ENCODE results near the gene TGM1. TPM values are rescaled to one million over a fixed set of nuclear protein-coding genes. Genes with fewer than 3 reads are reported as not detected.

Gene TGM1
- total and polyA plus RNA-seq, 2 experiments from 2014 or later = 0.31 to 0.63 TPM

DNA sequence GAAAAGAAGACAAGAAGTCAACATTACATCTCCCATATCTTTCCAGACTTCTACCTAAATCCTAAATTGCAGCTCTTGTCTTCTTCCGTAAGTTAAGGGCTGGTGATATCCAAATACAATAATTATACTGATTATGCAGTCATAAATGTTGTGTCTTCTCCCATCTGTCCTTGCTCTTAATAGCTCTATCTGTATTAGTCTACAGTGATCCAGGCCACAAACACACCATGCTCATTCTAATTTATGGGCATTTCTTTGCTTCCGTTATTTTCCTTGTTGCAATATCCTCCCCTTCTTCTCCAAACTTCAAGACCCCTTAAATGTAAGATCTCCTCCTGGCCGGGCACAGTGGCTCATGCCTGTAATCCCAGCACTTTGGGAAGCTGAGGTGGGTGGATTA lies 43.5 kb downstream of the TGM1 start:
- Histone ChIP-seq H3K79me2 (replicated peaks; ENCODE audit: insufficient read depth) (peaks cover 54% of the 10 kb centered on the region), H3F3A (replicated peaks; ENCODE audit: low read depth) (peaks cover 19% of the 10 kb centered on the region), H2AFZ (no peak overlapping the region), H3K36me3 (ENCODE audit: insufficient read depth) (no peaks in the 10 kb centered on the region), H3K9me2 (ENCODE audit: insufficient read depth) (no peaks in the 10 kb centered on the region), H3K27me3 (ENCODE audit: insufficient read depth) (no peaks in the 10 kb centered on the region), H3K27ac (ENCODE audit: low read depth) (no peak overlapping the region), H4K20me1 (replicated peaks; ENCODE audit: insufficient read depth) (peaks cover 27% of the 10 kb centered on the region), H3K4me2 (no peak overlapping the region), H3K4me1 (ENCODE audit: insufficient read depth) (peaks cover 4% of the 10 kb centered on the region; the same call in 1 of the 2 replicates), H3K4me3 (no peak overlapping the region)
- no peak for DNase-seq (ENCODE audit: low spot score)
- Mint-ChIP-seq H3K36me3 (ENCODE audit: low read depth) (peaks cover 9% of the 10 kb centered on the region; the same call in 2 of the 3 replicates), H3K4me1 (peaks cover 7% of the 10 kb centered on the region), H3K9me3 (no peaks in the 10 kb centered on the region; the same call in 2 of the 3 replicates), H3K27ac (no peak overlapping the region), H3K4me3 (no peak overlapping the region), H3K27me3 (ENCODE audit: insufficient read depth, low read depth, poor library complexity) (peaks cover 4% of the 10 kb centered on the region)
- TF ChIP-seq ZNF331 (CRISPR knock-in tag; IDR thresholded peaks at IDR 0.05; ENCODE audit: low read depth) = no peak
- TF ChIP-seq EZH2phosphoT487 (IDR thresholded peaks at IDR 0.05; ENCODE audit: unreplicated experiment) = no peak
- no peak for TF ChIP-seq JUNB (IDR thresholded peaks at IDR 0.05; ENCODE audit: unreplicated experiment)
- no peak for TF ChIP-seq STAT1 (IDR thresholded peaks at IDR 0.05; ENCODE audit: unreplicated experiment)
- TF ChIP-seq, protein P1, sequence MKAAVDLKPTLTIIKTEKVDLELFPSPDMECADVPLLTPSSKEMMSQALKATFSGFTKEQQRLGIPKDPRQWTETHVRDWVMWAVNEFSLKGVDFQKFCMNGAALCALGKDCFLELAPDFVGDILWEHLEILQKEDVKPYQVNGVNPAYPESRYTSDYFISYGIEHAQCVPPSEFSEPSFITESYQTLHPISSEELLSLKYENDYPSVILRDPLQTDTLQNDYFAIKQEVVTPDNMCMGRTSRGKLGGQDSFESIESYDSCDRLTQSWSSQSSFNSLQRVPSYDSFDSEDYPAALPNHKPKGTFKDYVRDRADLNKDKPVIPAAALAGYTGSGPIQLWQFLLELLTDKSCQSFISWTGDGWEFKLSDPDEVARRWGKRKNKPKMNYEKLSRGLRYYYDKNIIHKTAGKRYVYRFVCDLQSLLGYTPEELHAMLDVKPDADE (IDR thresholded peaks at IDR 0.05) = no peak
- no peak for TF ChIP-seq CREB1 (CRISPR knock-in tag; IDR thresholded peaks at IDR 0.05; ENCODE audit: low read depth)
- TF ChIP-seq NANOG (IDR thresholded peaks at IDR 0.05; ENCODE audit: borderline replicate concordance) = no peak
- TF ChIP-seq, protein P2, sequence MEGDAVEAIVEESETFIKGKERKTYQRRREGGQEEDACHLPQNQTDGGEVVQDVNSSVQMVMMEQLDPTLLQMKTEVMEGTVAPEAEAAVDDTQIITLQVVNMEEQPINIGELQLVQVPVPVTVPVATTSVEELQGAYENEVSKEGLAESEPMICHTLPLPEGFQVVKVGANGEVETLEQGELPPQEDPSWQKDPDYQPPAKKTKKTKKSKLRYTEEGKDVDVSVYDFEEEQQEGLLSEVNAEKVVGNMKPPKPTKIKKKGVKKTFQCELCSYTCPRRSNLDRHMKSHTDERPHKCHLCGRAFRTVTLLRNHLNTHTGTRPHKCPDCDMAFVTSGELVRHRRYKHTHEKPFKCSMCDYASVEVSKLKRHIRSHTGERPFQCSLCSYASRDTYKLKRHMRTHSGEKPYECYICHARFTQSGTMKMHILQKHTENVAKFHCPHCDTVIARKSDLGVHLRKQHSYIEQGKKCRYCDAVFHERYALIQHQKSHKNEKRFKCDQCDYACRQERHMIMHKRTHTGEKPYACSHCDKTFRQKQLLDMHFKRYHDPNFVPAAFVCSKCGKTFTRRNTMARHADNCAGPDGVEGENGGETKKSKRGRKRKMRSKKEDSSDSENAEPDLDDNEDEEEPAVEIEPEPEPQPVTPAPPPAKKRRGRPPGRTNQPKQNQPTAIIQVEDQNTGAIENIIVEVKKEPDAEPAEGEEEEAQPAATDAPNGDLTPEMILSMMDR (conservative IDR thresholded peaks at IDR 0.05; ENCODE audit: low read depth in 2 of 2) = no peak
- TF ChIP-seq, protein P3, sequence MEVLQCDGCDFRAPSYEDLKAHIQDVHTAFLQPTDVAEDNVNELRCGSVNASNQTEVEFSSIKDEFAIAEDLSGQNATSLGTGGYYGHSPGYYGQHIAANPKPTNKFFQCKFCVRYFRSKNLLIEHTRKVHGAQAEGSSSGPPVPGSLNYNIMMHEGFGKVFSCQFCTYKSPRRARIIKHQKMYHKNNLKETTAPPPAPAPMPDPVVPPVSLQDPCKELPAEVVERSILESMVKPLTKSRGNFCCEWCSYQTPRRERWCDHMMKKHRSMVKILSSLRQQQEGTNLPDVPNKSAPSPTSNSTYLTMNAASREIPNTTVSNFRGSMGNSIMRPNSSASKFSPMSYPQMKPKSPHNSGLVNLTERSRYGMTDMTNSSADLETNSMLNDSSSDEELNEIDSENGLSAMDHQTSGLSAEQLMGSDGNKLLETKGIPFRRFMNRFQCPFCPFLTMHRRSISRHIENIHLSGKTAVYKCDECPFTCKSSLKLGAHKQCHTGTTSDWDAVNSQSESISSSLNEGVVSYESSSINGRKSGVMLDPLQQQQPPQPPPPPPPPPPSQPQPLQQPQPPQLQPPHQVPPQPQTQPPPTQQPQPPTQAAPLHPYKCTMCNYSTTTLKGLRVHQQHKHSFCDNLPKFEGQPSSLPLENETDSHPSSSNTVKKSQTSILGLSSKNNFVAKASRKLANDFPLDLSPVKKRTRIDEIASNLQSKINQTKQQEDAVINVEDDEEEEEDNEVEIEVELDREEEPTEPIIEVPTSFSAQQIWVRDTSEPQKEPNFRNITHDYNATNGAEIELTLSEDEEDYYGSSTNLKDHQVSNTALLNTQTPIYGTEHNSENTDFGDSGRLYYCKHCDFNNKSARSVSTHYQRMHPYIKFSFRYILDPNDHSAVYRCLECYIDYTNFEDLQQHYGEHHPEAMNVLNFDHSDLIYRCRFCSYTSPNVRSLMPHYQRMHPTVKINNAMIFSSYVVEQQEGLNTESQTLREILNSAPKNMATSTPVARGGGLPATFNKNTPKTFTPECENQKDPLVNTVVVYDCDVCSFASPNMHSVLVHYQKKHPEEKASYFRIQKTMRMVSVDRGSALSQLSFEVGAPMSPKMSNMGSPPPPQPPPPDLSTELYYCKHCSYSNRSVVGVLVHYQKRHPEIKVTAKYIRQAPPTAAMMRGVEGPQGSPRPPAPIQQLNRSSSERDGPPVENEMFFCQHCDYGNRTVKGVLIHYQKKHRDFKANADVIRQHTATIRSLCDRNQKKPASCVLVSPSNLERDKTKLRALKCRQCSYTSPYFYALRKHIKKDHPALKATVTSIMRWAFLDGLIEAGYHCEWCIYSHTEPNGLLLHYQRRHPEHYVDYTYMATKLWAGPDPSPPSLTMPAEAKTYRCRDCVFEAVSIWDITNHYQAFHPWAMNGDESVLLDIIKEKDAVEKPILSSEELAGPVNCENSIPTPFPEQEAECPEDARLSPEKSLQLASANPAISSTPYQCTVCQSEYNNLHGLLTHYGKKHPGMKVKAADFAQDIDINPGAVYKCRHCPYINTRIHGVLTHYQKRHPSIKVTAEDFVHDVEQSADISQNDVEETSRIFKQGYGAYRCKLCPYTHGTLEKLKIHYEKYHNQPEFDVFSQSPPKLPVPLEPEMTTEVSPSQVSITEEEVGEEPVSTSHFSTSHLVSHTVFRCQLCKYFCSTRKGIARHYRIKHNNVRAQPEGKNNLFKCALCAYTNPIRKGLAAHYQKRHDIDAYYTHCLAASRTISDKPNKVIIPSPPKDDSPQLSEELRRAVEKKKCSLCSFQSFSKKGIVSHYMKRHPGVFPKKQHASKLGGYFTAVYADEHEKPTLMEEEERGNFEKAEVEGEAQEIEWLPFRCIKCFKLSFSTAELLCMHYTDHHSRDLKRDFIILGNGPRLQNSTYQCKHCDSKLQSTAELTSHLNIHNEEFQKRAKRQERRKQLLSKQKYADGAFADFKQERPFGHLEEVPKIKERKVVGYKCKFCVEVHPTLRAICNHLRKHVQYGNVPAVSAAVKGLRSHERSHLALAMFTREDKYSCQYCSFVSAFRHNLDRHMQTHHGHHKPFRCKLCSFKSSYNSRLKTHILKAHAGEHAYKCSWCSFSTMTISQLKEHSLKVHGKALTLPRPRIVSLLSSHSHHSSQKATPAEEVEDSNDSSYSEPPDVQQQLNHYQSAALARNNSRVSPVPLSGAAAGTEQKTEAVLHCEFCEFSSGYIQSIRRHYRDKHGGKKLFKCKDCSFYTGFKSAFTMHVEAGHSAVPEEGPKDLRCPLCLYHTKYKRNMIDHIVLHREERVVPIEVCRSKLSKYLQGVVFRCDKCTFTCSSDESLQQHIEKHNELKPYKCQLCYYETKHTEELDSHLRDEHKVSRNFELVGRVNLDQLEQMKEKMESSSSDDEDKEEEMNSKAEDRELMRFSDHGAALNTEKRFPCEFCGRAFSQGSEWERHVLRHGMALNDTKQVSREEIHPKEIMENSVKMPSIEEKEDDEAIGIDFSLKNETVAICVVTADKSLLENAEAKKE (CRISPR knock-in tag; IDR thresholded peaks at IDR 0.05) = no peak
- TF ChIP-seq POLR2AphosphoS5 (IDR thresholded peaks at IDR 0.05; ENCODE audit: low read depth) = no peak
- TF ChIP-seq EZH2 (IDR thresholded peaks at IDR 0.05; ENCODE audit: low read depth, unreplicated experiment) = no peak
- TF ChIP-seq, protein P4, sequence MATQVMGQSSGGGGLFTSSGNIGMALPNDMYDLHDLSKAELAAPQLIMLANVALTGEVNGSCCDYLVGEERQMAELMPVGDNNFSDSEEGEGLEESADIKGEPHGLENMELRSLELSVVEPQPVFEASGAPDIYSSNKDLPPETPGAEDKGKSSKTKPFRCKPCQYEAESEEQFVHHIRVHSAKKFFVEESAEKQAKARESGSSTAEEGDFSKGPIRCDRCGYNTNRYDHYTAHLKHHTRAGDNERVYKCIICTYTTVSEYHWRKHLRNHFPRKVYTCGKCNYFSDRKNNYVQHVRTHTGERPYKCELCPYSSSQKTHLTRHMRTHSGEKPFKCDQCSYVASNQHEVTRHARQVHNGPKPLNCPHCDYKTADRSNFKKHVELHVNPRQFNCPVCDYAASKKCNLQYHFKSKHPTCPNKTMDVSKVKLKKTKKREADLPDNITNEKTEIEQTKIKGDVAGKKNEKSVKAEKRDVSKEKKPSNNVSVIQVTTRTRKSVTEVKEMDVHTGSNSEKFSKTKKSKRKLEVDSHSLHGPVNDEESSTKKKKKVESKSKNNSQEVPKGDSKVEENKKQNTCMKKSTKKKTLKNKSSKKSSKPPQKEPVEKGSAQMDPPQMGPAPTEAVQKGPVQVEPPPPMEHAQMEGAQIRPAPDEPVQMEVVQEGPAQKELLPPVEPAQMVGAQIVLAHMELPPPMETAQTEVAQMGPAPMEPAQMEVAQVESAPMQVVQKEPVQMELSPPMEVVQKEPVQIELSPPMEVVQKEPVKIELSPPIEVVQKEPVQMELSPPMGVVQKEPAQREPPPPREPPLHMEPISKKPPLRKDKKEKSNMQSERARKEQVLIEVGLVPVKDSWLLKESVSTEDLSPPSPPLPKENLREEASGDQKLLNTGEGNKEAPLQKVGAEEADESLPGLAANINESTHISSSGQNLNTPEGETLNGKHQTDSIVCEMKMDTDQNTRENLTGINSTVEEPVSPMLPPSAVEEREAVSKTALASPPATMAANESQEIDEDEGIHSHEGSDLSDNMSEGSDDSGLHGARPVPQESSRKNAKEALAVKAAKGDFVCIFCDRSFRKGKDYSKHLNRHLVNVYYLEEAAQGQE (IDR thresholded peaks at IDR 0.05; ENCODE audit: unreplicated experiment) = no peak
- no peak for TF ChIP-seq ZNF114 (CRISPR knock-in tag; IDR thresholded peaks at IDR 0.05)
- ATAC-seq = no peak
